Mucosa of rectum (tissue), 2 donors: Measurements from ENCODE around the gene BTG2.
"Not testable (repeated sequence)": the region's sequence is repeated elsewhere in the genome, so short reads cannot be mapped to it uniquely, and the experiment has no call there.

Source experiments
- H3K27ac ChIP-seq, 2 donors: one replicate each; pipeline ENCODE4 v1.7.0; 2013; ENCODE audit warnings: inconsistent platforms in 2 of 2, low read depth in 2 of 2, low read length in 2 of 2
- H3K27me3 ChIP-seq, 2 donors: one replicate each; pipeline ENCODE4 v1.7.0; 2013; ENCODE audit warnings: low read length in 2 of 2; ENCODE audit not compliant: control insufficient read depth in 2 of 2, insufficient read depth in 2 of 2
- H3K36me3 ChIP-seq, 2 donors: one replicate each; pipeline ENCODE4 v1.7.0; 2013; ENCODE audit warnings: low read length in 2 of 2; ENCODE audit not compliant: control insufficient read depth in 2 of 2, insufficient read depth in 2 of 2
- H3K4me1 ChIP-seq, 2 donors: one replicate each; pipeline ENCODE4 v1.7.0; 2013; ENCODE audit warnings: low read length in 2 of 2, mild to moderate bottlenecking in 1 of 2; ENCODE audit not compliant: control insufficient read depth in 2 of 2, insufficient read depth in 2 of 2
- H3K4me3 ChIP-seq, 2 donors: one replicate each; pipeline ENCODE4 v1.7.0; 2013; ENCODE audit warnings: low read length in 2 of 2
- H3K9ac ChIP-seq, 2 donors: one replicate each; pipeline ENCODE4 v1.7.0; 2013; ENCODE audit warnings: low read length in 2 of 2, low read depth in 1 of 2, mild to moderate bottlenecking in 1 of 2
- H3K9me3 ChIP-seq, 2 donors: one replicate each; pipeline ENCODE4 v1.7.0; 2013; ENCODE audit warnings: low read length in 2 of 2; ENCODE audit not compliant: control insufficient read depth in 2 of 2
- donor health status: healthy.
- donor health status: Normal muscosa, but diverticular disease.

BTG2 gene

DNA sequence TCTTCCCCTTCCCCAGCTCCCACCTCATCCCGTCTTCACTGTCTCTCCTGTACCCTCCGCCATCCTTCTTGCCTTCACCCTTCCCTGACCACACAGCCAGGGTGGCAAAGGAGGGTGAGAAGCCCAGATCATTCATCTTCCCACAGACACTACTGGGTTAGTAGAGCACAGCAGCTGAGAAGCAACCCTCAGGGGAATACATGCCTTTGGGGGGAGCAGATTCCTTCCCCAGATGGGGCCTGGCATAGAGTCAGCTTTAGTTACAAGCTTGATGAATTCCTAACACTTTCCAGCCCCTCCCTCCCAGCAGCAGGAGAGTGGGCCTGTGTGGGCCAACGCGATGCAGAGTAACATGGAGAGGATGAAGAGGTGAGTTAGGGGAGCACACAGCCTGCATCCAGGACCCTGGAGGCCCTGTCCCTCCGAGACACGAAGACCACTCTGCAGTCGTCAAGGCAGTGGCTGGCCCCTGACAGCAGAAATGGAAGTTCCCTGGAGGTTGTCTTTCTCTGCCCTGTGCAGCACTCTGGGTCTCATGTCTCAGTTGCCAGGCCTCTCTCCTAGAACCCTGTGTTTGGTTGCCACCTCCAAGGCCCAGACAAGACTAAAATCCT, 8.8 kb upstream of the BTG2 start:
- Histone ChIP-seq H3K4me1 (peaks cover 10 to 14% of the 10 kb centered on the region in 2 donors), H3K27ac (no peak overlapping the region), H3K9me3 (no peaks in the 10 kb centered on the region), H3K4me3 (no peak overlapping the region), H3K9ac (no peak overlapping the region), H3K36me3 (no peaks in the 10 kb centered on the region), H3K27me3 (no peaks in the 10 kb centered on the region)

DNA sequence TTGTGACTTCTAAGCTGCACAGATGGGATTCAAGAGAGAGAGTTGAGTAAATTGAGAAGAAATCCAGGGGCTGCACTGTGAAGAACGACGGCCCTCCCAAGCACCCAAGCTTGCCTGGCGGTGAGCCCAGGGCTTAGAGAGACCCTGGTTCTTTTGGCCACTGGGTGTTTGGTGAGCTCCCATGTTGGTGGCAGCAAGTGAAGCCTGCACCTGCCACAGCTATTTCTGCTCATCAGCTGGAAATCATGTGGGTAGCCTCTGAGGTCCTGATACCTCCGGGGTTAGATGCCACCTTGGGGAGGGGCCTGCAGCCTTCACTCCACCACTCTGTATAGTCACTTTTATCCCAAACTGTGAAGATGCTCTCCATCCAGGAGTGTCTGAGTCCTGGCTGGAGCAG, 6.2 kb upstream of the BTG2 start:
- Histone ChIP-seq H3K4me3 (no peak overlapping the region), H3K9ac (no peak overlapping the region), H3K27ac (peak overlapping the region; percentile 30 to 77), H3K36me3 (no peaks in the 10 kb centered on the region), H3K27me3 (no peaks in the 10 kb centered on the region), H3K4me1 (peaks cover 5% of the 10 kb centered on the region in 2 donors), H3K9me3 (no peaks in the 10 kb centered on the region)

DNA sequence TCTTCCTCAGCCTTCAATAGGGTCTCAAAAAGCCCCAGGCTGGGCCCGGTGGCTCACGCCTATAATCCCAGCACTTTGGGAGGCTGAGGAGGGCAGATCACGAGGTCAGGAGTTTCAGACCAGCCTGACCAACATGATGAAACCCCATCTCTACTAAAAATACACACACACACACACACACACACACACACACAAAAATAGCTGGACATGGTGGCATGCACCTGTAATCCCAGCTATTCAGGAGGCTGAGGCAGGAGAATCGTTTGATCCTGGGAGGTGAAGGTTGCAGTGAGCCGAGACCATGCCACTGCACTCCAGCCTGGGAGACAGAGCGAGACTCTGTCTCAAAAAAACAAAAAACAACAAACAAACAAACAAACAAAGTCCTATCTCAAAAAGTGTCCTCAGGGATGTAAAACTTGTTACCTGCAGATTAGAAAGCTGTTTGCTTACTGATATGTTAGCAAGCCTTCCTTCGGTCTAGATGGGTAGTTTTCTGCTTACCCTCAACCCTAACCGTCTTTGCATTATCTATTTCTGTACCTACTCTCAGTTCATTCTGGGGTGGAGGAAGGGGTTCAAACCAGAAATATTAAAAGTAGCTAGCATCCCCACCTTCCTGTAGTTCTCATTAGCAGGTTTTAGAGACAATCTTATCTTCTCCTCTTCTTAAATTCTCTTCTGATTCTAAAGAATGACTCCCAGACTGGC, 5.4 kb upstream of the BTG2 start:
- not testable (repeated sequence) for H3K4me3 ChIP-seq, H3K9ac ChIP-seq, H3K36me3 ChIP-seq, H3K9me3 ChIP-seq, H3K27me3 ChIP-seq
- Histone ChIP-seq H3K27ac (peak overlapping the region; percentile 23 to 77), H3K4me1 (peaks cover 8 to 12% of the 10 kb centered on the region in 2 donors)

DNA sequence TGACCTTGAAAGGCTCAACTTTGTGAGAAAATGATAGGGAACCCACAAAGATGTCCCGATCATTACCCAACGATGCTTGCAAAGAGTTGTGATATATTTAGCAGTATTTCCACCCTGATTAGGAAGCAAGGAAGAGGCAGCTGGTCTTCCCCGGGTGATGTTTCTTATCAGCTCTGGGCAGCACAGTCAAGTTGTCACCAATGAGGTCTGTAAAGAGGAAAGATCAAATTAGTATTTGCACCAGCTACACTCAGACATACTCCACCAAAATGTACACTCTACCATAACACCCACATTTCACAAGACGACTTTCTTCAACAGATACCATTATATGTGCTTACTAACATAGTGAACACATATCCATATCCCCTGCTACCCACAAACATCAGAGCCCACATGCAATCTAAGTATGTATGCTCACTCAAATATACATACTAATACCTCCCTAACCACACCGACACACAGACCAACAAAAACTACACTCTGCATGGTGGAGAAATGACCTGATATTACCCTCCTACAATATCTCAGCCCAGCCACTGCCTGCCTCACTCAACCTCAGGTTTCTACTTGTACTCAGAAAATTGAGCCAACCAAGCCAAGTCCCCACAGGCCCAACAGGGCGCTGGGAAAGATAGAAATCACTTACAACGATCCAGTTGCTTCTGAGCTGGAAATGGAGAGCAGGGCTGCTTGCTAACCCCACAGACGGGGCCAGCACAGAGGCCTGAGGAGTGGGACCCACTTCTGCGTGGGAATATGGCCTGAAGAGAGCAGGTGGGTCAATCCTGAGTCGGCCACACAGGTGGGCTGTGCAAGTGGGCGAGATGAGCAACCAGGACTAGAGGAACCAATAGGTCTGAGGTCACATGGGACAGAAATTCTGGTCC, 4.6 kb upstream of the BTG2 start:
- peak overlapping the region; percentile 23 to 77 for H3K27ac ChIP-seq
- peaks cover 10 to 14% of the 10 kb centered on the region in 2 donors for H3K4me1 ChIP-seq

DNA sequence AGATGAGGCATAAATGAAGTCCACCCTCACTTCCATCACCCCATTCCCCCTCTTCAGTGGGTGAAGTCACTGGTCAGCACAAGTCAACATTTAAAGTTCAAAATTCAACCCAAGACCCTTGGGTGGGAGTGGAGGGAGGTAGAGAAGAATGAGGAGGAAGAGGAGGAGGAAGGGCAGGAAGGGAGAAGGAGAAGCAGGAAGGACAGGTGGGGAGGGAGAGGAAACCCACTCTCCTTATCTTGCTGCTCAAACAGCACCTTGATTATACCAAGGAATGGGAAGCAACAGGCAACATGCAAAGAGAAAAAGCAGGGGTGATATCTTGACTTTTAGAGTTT, 4.0 kb upstream of the BTG2 start:
- Histone ChIP-seq H3K27ac (peak overlapping the region in 1 of 2 donors; percentile 77), H3K4me1 (peaks cover 10 to 14% of the 10 kb centered on the region in 2 donors), H3K27me3 (no peaks in the 10 kb centered on the region), H3K36me3 (no peaks in the 10 kb centered on the region), H3K9ac (no peak overlapping the region), H3K4me3 (no peak overlapping the region), H3K9me3 (no peaks in the 10 kb centered on the region)

More for the DNA sequence above, 4.6 kb upstream of the BTG2 start:
- H3K36me3 ChIP-seq = no peaks in the 10 kb centered on the region
- peak overlapping the region in 1 of 2 donors; percentile 1 for H3K4me3 ChIP-seq
- no peaks in the 10 kb centered on the region for H3K27me3 ChIP-seq
- H3K9ac ChIP-seq = peak overlapping the region in 1 of 2 donors; percentile 10
- no peaks in the 10 kb centered on the region for H3K9me3 ChIP-seq

DNA sequence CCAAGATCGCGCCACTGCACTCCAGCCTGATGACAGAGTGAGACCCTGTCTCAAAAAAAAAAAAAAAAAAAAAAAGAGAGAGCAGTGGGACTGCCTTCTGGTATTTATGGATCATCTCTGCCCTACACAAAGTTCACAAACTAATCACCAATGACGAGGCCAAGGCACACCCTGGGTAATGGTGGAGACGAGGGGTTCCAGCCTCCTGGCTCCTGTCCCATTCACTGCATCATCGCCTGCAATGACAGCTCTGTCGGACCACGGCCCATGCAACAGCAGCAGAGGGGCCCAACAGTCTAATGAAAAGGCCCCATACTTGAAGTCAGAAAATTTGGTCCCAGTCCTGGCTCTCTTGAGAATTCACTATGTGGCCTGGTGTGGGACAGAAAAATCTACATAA, 2.9 kb upstream of the BTG2 start:
- peaks cover 12 to 20% of the 10 kb centered on the region in 2 donors for H3K4me1 ChIP-seq
- H3K27me3 ChIP-seq = no peaks in the 10 kb centered on the region
- H3K36me3 ChIP-seq = peaks cover under 1 to 5% of the 10 kb centered on the region in 2 donors
- no peaks in the 10 kb centered on the region for H3K9me3 ChIP-seq
- peak overlapping the region in 1 of 2 donors; percentile 16 for H3K27ac ChIP-seq
- H3K4me3 ChIP-seq = no peak overlapping the region
- H3K9ac ChIP-seq = no peak overlapping the region

DNA sequence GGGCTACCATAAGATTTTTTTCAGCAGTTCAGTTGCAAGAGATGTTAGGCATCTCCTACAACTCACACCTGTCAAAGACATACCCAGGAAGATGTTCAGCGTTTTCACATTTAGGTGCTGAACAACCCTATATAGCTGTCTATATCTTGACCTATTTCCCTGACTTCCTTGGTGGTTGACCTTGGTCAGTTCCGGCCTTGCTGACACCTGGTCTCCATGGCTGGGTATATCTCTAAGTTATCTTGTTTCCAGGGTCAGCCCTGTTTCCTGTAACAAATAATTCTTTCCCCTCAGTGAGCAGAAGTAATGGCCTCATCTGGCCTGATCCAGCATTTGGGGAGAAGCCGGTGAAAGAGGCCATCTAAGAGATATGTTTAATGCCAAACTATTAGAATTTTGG, 2.4 kb upstream of the BTG2 start:
- Histone ChIP-seq H3K9ac (no peak overlapping the region), H3K4me1 (peaks cover 17 to 25% of the 10 kb centered on the region in 2 donors), H3K4me3 (no peak overlapping the region), H3K36me3 (peaks cover 5 to 9% of the 10 kb centered on the region in 2 donors), H3K27me3 (no peaks in the 10 kb centered on the region), H3K9me3 (no peaks in the 10 kb centered on the region), H3K27ac (peak overlapping the region in 1 of 2 donors; percentile 16)

DNA sequence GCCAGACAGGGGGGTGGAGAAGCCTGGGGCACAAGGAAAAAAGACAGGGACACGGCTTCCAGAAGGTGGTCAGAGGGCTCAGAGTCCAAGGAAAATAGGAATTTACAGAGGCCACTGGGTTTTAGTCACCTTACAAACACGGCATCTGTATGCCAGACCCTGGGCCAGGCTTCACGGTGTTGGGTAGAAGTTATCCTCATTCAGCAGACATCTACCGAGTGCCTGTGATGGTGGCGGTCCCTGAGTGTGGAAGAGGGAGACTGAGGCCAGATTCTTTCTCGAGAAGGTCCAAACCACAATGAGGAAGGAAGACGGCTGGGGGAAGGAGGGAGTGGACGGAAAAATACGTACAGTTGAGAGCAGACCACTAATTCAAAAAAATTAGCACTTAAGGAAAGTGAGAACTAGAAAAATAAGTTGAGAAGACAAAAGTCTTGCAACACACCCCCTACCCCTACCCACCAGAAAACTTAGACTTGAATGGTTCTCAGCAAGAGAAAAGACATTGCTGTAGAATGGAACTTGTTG, 864 bp upstream of the BTG2 start:
- H3K4me1 ChIP-seq = peaks cover 32 to 39% of the 10 kb centered on the region in 2 donors
- H3K9me3 ChIP-seq = no peaks in the 10 kb centered on the region
- H3K27me3 ChIP-seq = no peaks in the 10 kb centered on the region
- peak overlapping the region; percentile 61 to 78 for H3K4me3 ChIP-seq
- peak overlapping the region; percentile 92 to 96 for H3K9ac ChIP-seq
- peaks cover 18 to 24% of the 10 kb centered on the region in 2 donors for H3K36me3 ChIP-seq
- H3K27ac ChIP-seq = peak overlapping the region; percentile 85 to 99

DNA sequence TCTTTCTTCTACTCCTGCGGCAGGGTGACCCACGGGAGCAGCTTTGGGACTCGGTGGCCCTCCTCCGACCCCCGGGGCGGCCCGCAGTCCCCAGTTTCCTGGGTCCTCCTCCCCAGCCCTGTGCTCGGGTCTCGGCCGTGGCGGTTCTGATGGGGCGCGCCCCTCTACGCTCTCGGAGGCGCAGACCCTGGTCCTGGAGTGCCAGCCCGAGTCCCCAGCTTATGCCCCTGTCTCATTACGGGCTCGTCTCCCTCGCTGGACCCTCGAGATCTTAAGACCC, 430 bp downstream of the BTG2 start:
- no peaks in the 10 kb centered on the region for H3K9me3 ChIP-seq
- peak overlapping the region; percentile 97 to 99 for H3K27ac ChIP-seq
- peak overlapping the region; percentile 93 for H3K4me3 ChIP-seq
- peaks cover 36 to 39% of the 10 kb centered on the region in 2 donors for H3K4me1 ChIP-seq
- peak overlapping the region; percentile 100 for H3K9ac ChIP-seq
- H3K27me3 ChIP-seq = no peaks in the 10 kb centered on the region
- peaks cover 26 to 31% of the 10 kb centered on the region in 2 donors for H3K36me3 ChIP-seq
